ENCODE data around the gene CCL19. TPM values are rescaled to one million over a fixed set of nuclear protein-coding genes. Genes with fewer than 3 reads are reported as not detected.

Gene CCL19
- total RNA-seq, 1 experiment from 2014 or later: not detected

GRCh38 chr9:34675869-34676268 lies 15.2 kb downstream of the CCL19 start:
- ChIA-PET RAD21 (ENCODE audit: low non-redundant PET in 1 of 2, low total read pairs in 2 of 2, uncharacterized antibody in 2 of 2, unreplicated experiment in 2 of 2) (interaction anchor here in 1 of 2 experiments (1.1 kb wide), 1 partner anchor 41 kb away, joined by 3 read pairs; no protein-coding TSS in a partner anchor), CTCF (interaction anchor here (2.2 to 2.3 kb wide), 2 partner anchors 11 to 27 kb away, joined by 6 to 14 read pairs; no protein-coding TSS in a partner anchor), POLR2A (no interaction called here)
- Histone ChIP-seq H3K4me3 (replicated peaks in 1 of 2; ENCODE audit: low read depth in 1 of 2, low read length in 2 of 2) (no peak overlapping the region), H4K20me1 (ENCODE audit: insufficient read depth) (no peaks in the 10 kb centered on the region), H3K9me2 (ENCODE audit: insufficient read depth) (no peaks in the 10 kb centered on the region), H3K36me3 (ENCODE audit: control insufficient read depth in 1 of 2, insufficient read depth in 2 of 2, low read length in 2 of 2) (no peaks in the 10 kb centered on the region), H3K9ac (ENCODE audit: low read length) (no peak overlapping the region), H3K27me3 (ENCODE audit: insufficient read depth, low read length) (no peaks in the 10 kb centered on the region), H3K4me1 (ENCODE audit: control insufficient read depth in 1 of 2, insufficient read depth in 2 of 2, low read length in 2 of 2) (no peaks in the 10 kb centered on the region), H3K79me2 (ENCODE audit: insufficient read depth, low read length) (no peaks in the 10 kb centered on the region), H2AFZ (ENCODE audit: low read depth, low read length, poor library complexity, severe bottlenecking) (no peak overlapping the region), H3K9me3 (ENCODE audit: control insufficient read depth in 1 of 2, insufficient read depth in 1 of 2, low read depth in 1 of 2, low read length in 2 of 2) (no peaks in the 10 kb centered on the region), H3K4me2 (ENCODE audit: low read length) (no peak overlapping the region), H3K27ac (ENCODE audit: low read depth, low read length) (no peak overlapping the region)
- BruUV-seq (replicated peaks): no TSS peak
- intact Hi-C loops (cut with micrococcal nuclease): loop anchor here (1.0 to 10.0 kb wide), 2 partner anchors 26 to 309 kb away; partner anchors contain the start of gene DNAJB5
- DNase-seq (ENCODE audit: low read depth, low spot score) (no peak), ATAC-seq (no peak)
- TF ChIP-seq EGR1 (IDR thresholded peaks at IDR 0.05; ENCODE audit: low read depth): no peak
- TF ChIP-seq, protein P1, sequence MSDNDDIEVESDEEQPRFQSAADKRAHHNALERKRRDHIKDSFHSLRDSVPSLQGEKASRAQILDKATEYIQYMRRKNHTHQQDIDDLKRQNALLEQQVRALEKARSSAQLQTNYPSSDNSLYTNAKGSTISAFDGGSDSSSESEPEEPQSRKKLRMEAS (IDR thresholded peaks at IDR 0.05): no peak
- TF ChIP-seq, protein P2, sequence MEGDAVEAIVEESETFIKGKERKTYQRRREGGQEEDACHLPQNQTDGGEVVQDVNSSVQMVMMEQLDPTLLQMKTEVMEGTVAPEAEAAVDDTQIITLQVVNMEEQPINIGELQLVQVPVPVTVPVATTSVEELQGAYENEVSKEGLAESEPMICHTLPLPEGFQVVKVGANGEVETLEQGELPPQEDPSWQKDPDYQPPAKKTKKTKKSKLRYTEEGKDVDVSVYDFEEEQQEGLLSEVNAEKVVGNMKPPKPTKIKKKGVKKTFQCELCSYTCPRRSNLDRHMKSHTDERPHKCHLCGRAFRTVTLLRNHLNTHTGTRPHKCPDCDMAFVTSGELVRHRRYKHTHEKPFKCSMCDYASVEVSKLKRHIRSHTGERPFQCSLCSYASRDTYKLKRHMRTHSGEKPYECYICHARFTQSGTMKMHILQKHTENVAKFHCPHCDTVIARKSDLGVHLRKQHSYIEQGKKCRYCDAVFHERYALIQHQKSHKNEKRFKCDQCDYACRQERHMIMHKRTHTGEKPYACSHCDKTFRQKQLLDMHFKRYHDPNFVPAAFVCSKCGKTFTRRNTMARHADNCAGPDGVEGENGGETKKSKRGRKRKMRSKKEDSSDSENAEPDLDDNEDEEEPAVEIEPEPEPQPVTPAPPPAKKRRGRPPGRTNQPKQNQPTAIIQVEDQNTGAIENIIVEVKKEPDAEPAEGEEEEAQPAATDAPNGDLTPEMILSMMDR (IDR thresholded peaks at IDR 0.05 in 2 of 3, conservative IDR thresholded peaks at IDR 0.05 in 1 of 3; ENCODE audit: borderline replicate concordance in 1 of 3, insufficient read depth in 1 of 3, low read depth in 2 of 3, low read length in 2 of 3): no peak
- no peak for TF ChIP-seq YY1 (IDR thresholded peaks at IDR 0.05; ENCODE audit: extremely low read depth, insufficient replicate concordance, low read depth, low read length)
- TF ChIP-seq, protein P3, sequence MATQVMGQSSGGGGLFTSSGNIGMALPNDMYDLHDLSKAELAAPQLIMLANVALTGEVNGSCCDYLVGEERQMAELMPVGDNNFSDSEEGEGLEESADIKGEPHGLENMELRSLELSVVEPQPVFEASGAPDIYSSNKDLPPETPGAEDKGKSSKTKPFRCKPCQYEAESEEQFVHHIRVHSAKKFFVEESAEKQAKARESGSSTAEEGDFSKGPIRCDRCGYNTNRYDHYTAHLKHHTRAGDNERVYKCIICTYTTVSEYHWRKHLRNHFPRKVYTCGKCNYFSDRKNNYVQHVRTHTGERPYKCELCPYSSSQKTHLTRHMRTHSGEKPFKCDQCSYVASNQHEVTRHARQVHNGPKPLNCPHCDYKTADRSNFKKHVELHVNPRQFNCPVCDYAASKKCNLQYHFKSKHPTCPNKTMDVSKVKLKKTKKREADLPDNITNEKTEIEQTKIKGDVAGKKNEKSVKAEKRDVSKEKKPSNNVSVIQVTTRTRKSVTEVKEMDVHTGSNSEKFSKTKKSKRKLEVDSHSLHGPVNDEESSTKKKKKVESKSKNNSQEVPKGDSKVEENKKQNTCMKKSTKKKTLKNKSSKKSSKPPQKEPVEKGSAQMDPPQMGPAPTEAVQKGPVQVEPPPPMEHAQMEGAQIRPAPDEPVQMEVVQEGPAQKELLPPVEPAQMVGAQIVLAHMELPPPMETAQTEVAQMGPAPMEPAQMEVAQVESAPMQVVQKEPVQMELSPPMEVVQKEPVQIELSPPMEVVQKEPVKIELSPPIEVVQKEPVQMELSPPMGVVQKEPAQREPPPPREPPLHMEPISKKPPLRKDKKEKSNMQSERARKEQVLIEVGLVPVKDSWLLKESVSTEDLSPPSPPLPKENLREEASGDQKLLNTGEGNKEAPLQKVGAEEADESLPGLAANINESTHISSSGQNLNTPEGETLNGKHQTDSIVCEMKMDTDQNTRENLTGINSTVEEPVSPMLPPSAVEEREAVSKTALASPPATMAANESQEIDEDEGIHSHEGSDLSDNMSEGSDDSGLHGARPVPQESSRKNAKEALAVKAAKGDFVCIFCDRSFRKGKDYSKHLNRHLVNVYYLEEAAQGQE (IDR thresholded peaks at IDR 0.05; ENCODE audit: low read depth): no peak
- TF ChIP-seq FOSL1 (IDR thresholded peaks at IDR 0.05; ENCODE audit: low read depth): no peak
- TF ChIP-seq CEBPB (IDR thresholded peaks at IDR 0.05; ENCODE audit: low read depth): no peak
- no peak for TF ChIP-seq SRF (IDR thresholded peaks at IDR 0.05; ENCODE audit: low read depth)
- TF ChIP-seq TCF7L2 (IDR thresholded peaks at IDR 0.05; ENCODE audit: borderline replicate concordance, extremely low read depth, insufficient read depth, insufficient read length): no peak
- no peak for TF ChIP-seq CBX3 (IDR thresholded peaks at IDR 0.05; ENCODE audit: low read depth)
- no peak for TF ChIP-seq RAD21 (IDR thresholded peaks at IDR 0.05; ENCODE audit: low read depth)
- TF ChIP-seq ELF1 (IDR thresholded peaks at IDR 0.05; ENCODE audit: borderline replicate concordance, low read depth): no peak
- no peak for TF ChIP-seq JUND (IDR thresholded peaks at IDR 0.05)
- TF ChIP-seq, protein P4, sequence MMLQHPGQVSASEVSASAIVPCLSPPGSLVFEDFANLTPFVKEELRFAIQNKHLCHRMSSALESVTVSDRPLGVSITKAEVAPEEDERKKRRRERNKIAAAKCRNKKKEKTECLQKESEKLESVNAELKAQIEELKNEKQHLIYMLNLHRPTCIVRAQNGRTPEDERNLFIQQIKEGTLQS (IDR thresholded peaks at IDR 0.05): no peak
- TF ChIP-seq ZBTB33 (IDR thresholded peaks at IDR 0.05; ENCODE audit: extremely low read depth, insufficient replicate concordance, low read length): no peak
- no peak for TF ChIP-seq EZH2phosphoT487 (IDR thresholded peaks at IDR 0.05; ENCODE audit: borderline replicate concordance)
- TF ChIP-seq ZFX (IDR thresholded peaks at IDR 0.05): no peak
- no peak for TF ChIP-seq POLR2AphosphoS5 (IDR thresholded peaks at IDR 0.05; ENCODE audit: low read depth, low read length)
- TF ChIP-seq EZH2 (IDR thresholded peaks at IDR 0.05): no peak
- no peak for TF ChIP-seq ZNF274 (IDR thresholded peaks at IDR 0.05; ENCODE audit: low read depth, low read length)

Data from HCT116 (cell line).